AG09309 (cell line): Measurements from ENCODE around the gene TM4SF18.
A peak's percentile ranks its signal among the peaks of the same experiment; 100 is the strongest.

Source experiments
- DNase-seq: peaks from one replicate; pipeline ENCODE4 v3.0.0-alpha.2; 2010; ENCODE audit warnings: low read depth
- H3K4me3 ChIP-seq: 2 replicates; pipeline ENCODE4 v1.5.1; 2011; ENCODE audit warnings: mild to moderate bottlenecking, low read depth, low read length, moderate library complexity; ENCODE audit not compliant: control insufficient read depth
- TF ChIP-seq, protein P1 (sequence below): IDR thresholded peaks from 2 replicates; pipeline ENCODE4 v1.5.1; 2011; ENCODE audit warnings: mild to moderate bottlenecking, low read depth, low read length, inconsistent platforms; ENCODE audit not compliant: insufficient read depth, control insufficient read depth; ENCODE audit errors: missing control alignments

TM4SF18 gene

DNA sequence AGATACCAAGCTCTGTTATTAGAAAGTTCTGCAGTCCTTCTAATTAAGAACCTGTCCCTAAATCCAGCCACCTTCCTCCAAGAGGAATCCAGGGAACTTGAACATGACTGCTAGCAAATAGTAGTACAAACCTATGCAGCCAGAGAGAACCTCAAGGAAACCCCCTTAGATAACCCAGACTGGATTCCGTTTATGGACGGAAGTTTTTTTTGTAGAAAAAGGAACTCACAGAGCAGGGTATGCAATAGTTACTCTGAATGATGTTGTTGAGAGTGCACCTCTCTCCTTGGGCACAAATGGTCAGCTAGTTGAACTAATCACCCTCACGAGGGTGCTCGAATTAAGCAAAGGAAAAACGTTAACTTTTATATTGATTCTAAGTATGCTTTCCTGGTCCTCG is 40.8 kb downstream of the TM4SF18 start:
- DNase-seq: no peak
- H3K4me3 ChIP-seq: no peak overlapping the region
- TF ChIP-seq, protein P1, sequence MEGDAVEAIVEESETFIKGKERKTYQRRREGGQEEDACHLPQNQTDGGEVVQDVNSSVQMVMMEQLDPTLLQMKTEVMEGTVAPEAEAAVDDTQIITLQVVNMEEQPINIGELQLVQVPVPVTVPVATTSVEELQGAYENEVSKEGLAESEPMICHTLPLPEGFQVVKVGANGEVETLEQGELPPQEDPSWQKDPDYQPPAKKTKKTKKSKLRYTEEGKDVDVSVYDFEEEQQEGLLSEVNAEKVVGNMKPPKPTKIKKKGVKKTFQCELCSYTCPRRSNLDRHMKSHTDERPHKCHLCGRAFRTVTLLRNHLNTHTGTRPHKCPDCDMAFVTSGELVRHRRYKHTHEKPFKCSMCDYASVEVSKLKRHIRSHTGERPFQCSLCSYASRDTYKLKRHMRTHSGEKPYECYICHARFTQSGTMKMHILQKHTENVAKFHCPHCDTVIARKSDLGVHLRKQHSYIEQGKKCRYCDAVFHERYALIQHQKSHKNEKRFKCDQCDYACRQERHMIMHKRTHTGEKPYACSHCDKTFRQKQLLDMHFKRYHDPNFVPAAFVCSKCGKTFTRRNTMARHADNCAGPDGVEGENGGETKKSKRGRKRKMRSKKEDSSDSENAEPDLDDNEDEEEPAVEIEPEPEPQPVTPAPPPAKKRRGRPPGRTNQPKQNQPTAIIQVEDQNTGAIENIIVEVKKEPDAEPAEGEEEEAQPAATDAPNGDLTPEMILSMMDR: no peak

- no peak overlapping the region for H3K4me3 ChIP-seq
- TF ChIP-seq, protein P1: peak; percentile 46
- DNase-seq: no peak
These were observed 42.3 kb downstream of the TM4SF18 start for GRCh38 chr3:149291178-149291577.

DNA sequence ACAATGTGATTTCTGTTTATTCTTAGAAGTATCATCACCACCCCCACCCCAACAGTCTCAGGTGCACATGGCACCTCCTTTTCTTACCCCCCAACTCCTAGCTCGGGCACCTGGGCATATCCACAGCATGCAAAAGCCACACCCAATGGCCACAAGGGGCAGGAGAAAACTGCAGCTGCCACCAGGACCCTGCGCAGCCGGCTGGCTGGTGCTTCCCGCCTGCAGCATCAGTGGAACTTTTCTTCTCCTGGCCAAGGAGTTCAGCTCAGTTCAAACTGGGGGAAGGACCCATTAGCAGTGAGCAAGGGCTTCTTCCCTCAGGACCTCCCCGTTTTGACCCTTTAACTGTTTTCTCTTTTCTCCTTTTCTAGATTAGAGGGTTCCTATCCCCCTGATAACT is 44.8 kb downstream of the TM4SF18 start:
- DNase-seq: no peak
- TF ChIP-seq, protein P1: no peak
- no peak overlapping the region for H3K4me3 ChIP-seq

DNA sequence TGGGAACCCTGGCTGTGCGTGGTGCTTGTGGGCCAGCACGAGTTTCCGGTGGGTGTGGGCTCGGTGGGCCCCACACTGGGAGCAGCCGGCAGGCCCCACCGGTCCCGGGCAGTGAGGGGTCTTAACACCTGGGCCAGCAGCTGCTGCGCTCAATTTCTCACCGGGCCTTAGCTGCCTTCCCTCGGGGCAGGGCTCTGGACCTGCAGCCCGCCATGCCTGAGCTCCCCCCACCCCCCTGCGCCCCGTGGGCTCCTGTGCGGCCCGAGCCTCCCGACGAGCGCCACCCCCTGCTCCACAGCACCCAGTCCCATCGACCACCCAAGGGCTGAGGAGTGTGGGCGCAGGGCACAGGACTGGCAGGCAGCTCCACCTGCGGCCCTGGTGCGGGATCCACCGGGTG is 49.4 kb downstream of the TM4SF18 start:
- H3K4me3 ChIP-seq: no peak overlapping the region
- no peak for DNase-seq

GRCh38 chr3:149283401-149283800 is 50.0 kb downstream of the TM4SF18 start:
- no peak overlapping the region for H3K4me3 ChIP-seq
- TF ChIP-seq, protein P1: no peak
- no peak for DNase-seq

More for the DNA sequence above, 49.4 kb downstream of the TM4SF18 start:
- TF ChIP-seq, protein P1: no peak

GRCh38 chr3:149282836-149283235 is 50.6 kb downstream of the TM4SF18 start:
- TF ChIP-seq, protein P1: no peak
- no peak overlapping the region for H3K4me3 ChIP-seq
- no peak for DNase-seq

DNA sequence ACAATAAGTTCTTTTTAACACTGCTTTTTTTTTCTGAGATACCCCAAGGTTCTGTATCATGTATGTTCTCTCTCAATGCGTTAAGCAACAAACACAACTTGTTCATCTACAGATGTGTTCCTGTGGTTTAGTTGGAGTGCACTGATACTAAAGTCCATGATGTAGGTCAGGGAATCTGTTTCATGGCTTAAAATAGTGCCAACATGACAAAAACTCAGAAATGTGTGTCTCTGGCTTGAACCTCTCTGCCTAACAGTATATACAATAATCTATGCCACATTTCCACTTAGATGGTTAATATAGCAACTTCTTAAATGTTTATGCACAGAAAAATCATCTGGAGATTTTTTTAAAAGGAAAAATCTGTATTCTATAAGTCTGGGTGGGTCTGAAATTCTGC is 51.1 kb downstream of the TM4SF18 start:
- no peak for DNase-seq
- TF ChIP-seq, protein P1: no peak
- no peak overlapping the region for H3K4me3 ChIP-seq
